Measurements from ENCODE around the gene SMC6.

SMC6 gene

DNA sequence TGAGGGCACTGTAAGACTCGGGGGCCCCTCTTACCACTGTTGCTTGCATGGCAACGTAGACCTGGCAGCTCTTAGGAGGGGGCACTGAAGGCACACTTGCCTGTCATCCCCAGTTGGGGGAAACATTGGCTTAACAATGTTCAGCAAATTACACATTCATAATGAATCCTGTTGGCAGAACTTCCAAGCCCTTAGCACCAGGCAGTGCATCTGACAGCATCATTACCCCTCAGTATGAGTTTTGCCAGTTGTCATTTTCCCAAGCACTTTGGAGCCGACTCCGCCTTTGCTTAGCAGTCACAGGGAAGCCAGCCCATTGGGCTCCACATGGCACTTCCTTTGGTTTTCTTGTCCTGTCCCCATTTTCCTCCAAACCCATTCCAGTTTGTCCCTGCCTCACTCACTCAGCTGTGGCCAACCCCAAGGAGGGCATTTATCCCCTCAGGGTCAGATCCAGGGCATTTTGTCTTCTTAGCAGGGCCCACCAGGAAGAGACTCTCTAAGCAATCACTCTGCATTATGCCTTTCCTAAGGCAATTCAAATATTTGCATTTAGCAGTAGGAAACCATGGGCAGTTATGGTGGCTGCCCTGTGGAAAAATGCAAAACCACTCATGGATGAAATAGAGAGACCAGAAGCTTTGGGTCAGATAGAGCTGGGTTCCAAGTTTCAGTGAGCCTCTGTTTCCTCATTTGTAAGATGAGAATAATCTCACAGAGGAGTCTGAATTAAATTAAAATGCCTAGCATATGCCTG, 139.3 kb downstream of the SMC6 start:
- TF ChIP-seq, protein P1, sequence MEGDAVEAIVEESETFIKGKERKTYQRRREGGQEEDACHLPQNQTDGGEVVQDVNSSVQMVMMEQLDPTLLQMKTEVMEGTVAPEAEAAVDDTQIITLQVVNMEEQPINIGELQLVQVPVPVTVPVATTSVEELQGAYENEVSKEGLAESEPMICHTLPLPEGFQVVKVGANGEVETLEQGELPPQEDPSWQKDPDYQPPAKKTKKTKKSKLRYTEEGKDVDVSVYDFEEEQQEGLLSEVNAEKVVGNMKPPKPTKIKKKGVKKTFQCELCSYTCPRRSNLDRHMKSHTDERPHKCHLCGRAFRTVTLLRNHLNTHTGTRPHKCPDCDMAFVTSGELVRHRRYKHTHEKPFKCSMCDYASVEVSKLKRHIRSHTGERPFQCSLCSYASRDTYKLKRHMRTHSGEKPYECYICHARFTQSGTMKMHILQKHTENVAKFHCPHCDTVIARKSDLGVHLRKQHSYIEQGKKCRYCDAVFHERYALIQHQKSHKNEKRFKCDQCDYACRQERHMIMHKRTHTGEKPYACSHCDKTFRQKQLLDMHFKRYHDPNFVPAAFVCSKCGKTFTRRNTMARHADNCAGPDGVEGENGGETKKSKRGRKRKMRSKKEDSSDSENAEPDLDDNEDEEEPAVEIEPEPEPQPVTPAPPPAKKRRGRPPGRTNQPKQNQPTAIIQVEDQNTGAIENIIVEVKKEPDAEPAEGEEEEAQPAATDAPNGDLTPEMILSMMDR (conservative IDR thresholded peaks at IDR 0.05; ENCODE audit: low read length), result no peak
- no peak for DNase-seq (ENCODE audit: low read depth)
- H3K4me3 ChIP-seq (ENCODE audit: low read length), result no peak overlapping the region

All from AG10803 (cell line).